Breast epithelium (tissue), 4 donors: ENCODE measurements around the gene TFDP3. TPM values are rescaled to one million over a fixed set of nuclear protein-coding genes. Genes with fewer than 3 reads are reported as not detected.

Source experiments
- DNase-seq, 2 donors: peaks; one replicate each; pipeline ENCODE4 v3.0.0-alpha.2; 2019; ENCODE audit warnings: low spot score in 2 of 2
- H3K27ac ChIP-seq, 2 donors: fragments of 200-600 bp; sonication (generic) in 1 of 2; one replicate each; pipeline ENCODE4 v1.5.1; 2016 to 2019; ENCODE audit warnings: mild to moderate bottlenecking in 1 of 2
- H3K27me3 ChIP-seq, 2 donors: fragments of 200-600 bp; sonication (generic) in 1 of 2; one replicate each; pipeline versions ENCODE4 v1.5.1 to v1.6.0; 2017 to 2019; ENCODE audit warnings: control low read depth in 1 of 2, mild to moderate bottlenecking in 1 of 2
- H3K36me3 ChIP-seq: fragments of 200-600 bp; one replicate; pipeline ENCODE4 v1.5.1; 2019
- H3K4me1 ChIP-seq, 2 donors: fragments of 200-600 bp; sonication (generic); one replicate each; pipeline ENCODE4 v1.5.1; 2016 to 2019; ENCODE audit warnings: control low read depth in 1 of 2
- H3K4me3 ChIP-seq, 3 donors: fragments of 200-600 bp; sonication (generic); 1 replicate in 2 of 3; 2 replicates in 1 of 3; pipeline ENCODE4 v1.5.1; 2016 to 2019; ENCODE audit warnings: mild to moderate bottlenecking in 3 of 3, moderate library complexity in 2 of 3
- H3K9me3 ChIP-seq, 2 donors: fragments of 200-600 bp; sonication (generic) in 1 of 2; one replicate each; pipeline ENCODE4 v1.5.1; 2016 to 2019; ENCODE audit warnings: control low read depth in 1 of 2
- POLR2A ChIP-seq: fragments of 450-650 bp; IDR thresholded peaks from one replicate; pipeline ENCODE4 v1.6.1; 2016; ENCODE audit warnings: antibody characterized with exemption, mild to moderate bottlenecking, moderate library complexity
- POLR2AphosphoS5 ChIP-seq, 3 donors: sonication (generic); formaldehyde crosslinking; IDR thresholded peaks; one replicate each; pipeline ENCODE4 v1.6.1; 2017; ENCODE audit warnings: antibody characterized with exemption in 3 of 3
- intact Hi-C: fragments of 100-400 bp; cut with DNase I; formaldehyde crosslinking; loops from one replicate; pipeline ENCODE4 v1.15.1; 2023; ENCODE audit warnings: low total_unique reads
- total RNA-seq, 3 donors: library from RNA; depleted of rRNA; stranded (reverse); fragments of >200 nt; gene quantifications; one replicate each; pipeline ENCODE4 v1.1.0, GENCODE V29; 2016
- TF ChIP-seq, protein P1 (sequence below), 3 donors: fragments of 450-650 bp; IDR thresholded peaks; one replicate each; pipeline ENCODE4 v1.5.1; 2016 to 2017; ENCODE audit warnings: antibody characterized with exemption in 3 of 3, mild to moderate bottlenecking in 3 of 3, moderate library complexity in 3 of 3

TFDP3 gene
- total RNA-seq, 3 donors from 2014 or later: not detected

GRCh38 chrX:133251204-133251603, 33.0 kb upstream of the TFDP3 start:
- Histone ChIP-seq H3K9me3 (peaks cover 16 to 27% of the 10 kb centered on the region in 2 donors), H3K4me3 (no peak overlapping the region), H3K36me3 (no peaks in the 10 kb centered on the region), H3K27me3 (peaks cover 0 to 20% of the 10 kb centered on the region in 2 donors), H3K4me1 (no peaks in the 10 kb centered on the region), H3K27ac (no peak overlapping the region)
- intact Hi-C loops: no loop called here
- DNase-seq: no peak
- TF ChIP-seq POLR2A (no peak), POLR2AphosphoS5 (IDR thresholded peaks at IDR 0.05) (no peak)

DNA sequence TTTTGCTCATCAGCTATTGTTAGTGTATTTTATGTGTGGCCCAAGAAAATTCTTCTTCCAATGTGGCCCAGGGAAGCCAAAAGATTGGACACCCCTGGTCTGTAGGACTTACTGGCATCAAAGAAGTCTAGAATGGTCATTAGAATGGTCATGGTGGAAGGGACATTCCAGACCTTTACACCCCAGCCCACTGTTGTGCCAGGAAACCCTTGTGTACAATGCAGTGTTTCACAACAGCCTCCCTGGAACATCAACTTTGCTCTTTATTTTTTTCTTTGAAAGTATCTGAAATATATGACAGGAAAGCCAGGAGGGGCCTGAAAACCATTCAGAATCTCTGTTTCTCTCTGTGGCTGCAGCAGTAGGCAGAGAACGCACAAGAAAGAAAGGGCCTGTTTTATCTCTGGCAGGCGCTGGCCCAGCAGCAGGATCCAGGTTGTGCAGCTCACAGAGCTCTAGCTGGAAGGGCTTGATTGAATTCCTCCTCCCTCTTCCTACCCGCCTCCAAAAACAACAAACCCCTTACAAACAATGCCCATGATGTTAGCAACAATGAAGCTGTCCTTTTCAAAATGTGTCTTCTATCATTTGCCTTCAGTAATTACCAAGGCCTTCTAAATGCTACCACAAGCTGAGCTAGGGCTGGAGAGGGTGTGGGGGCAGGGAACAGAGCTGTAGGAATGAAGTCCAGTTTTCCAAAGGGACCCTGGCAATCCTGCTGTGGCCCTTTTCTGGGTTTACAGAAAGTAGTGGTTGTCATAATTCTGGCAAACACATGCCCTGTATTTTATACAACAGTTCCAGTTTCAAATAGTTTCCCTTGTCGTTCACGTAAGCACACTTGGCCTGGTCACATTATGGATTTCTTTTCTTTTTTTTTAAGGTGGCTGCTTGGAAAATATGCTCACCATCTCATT, 32.3 kb upstream of the TFDP3 start:
- DNase-seq: no peak
- Histone ChIP-seq H3K27ac (no peak overlapping the region), H3K4me3 (no peak overlapping the region), H3K27me3 (peaks cover 0 to 16% of the 10 kb centered on the region in 2 donors), H3K4me1 (no peaks in the 10 kb centered on the region), H3K9me3 (peaks cover 24 to 34% of the 10 kb centered on the region in 2 donors), H3K36me3 (no peaks in the 10 kb centered on the region)
- no peak for TF ChIP-seq POLR2A
- intact Hi-C loops: no loop called here

- TF ChIP-seq POLR2AphosphoS5 (IDR thresholded peaks at IDR 0.05): no peak
- TF ChIP-seq, protein P1, sequence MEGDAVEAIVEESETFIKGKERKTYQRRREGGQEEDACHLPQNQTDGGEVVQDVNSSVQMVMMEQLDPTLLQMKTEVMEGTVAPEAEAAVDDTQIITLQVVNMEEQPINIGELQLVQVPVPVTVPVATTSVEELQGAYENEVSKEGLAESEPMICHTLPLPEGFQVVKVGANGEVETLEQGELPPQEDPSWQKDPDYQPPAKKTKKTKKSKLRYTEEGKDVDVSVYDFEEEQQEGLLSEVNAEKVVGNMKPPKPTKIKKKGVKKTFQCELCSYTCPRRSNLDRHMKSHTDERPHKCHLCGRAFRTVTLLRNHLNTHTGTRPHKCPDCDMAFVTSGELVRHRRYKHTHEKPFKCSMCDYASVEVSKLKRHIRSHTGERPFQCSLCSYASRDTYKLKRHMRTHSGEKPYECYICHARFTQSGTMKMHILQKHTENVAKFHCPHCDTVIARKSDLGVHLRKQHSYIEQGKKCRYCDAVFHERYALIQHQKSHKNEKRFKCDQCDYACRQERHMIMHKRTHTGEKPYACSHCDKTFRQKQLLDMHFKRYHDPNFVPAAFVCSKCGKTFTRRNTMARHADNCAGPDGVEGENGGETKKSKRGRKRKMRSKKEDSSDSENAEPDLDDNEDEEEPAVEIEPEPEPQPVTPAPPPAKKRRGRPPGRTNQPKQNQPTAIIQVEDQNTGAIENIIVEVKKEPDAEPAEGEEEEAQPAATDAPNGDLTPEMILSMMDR (IDR thresholded peaks at IDR 0.05): no peak
- TF ChIP-seq POLR2A: no peak
- H3K9me3 ChIP-seq: peaks cover 24 to 35% of the 10 kb centered on the region in 2 donors
- intact Hi-C loops: no loop called here
- H3K4me1 ChIP-seq: no peaks in the 10 kb centered on the region
- H3K27me3 ChIP-seq: peaks cover 0 to 21% of the 10 kb centered on the region in 2 donors
- no peak for DNase-seq
- H3K27ac ChIP-seq: no peak overlapping the region
- H3K4me3 ChIP-seq: no peak overlapping the region
- no peaks in the 10 kb centered on the region for H3K36me3 ChIP-seq
Observed at GRCh38 chrX:133249266-133250058, 31.3 kb upstream of the TFDP3 start.

DNA sequence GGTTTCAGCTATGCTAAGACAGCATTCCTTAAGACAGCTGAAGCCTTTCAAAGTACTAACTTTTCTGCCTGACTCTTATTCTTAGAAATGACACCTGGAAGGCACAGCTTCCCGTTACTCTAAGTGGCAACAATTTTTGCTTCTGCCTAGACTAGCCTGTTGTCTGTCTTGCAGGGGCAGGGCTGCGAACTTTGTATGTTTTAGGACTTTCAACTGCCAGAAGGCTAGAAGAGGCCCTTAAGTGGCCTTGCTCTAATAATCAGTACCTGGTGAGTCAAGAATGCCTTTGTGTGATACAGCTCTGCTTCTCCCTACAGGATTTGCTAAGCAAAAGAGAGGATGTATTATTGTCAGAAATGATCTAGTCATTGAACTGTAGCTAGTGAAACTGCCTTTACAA, 30.0 kb upstream of the TFDP3 start:
- Histone ChIP-seq H3K4me1 (no peaks in the 10 kb centered on the region), H3K36me3 (no peaks in the 10 kb centered on the region), H3K27ac (no peak overlapping the region), H3K4me3 (no peak overlapping the region), H3K9me3 (peaks cover 24 to 35% of the 10 kb centered on the region in 2 donors), H3K27me3 (peaks cover 0 to 21% of the 10 kb centered on the region in 2 donors)
- intact Hi-C loops: no loop called here
- TF ChIP-seq POLR2AphosphoS5 (IDR thresholded peaks at IDR 0.05) (no peak), POLR2A (no peak)
- TF ChIP-seq, protein P1 (IDR thresholded peaks at IDR 0.05): no peak
- DNase-seq: no peak

- no peaks in the 10 kb centered on the region for H3K36me3 ChIP-seq
- H3K4me3 ChIP-seq: no peak overlapping the region
- H3K9me3 ChIP-seq: peaks cover 24 to 35% of the 10 kb centered on the region in 2 donors
- no peak overlapping the region for H3K27ac ChIP-seq
- no peaks in the 10 kb centered on the region for H3K4me1 ChIP-seq
- no peak for DNase-seq
- TF ChIP-seq POLR2A (no peak), POLR2AphosphoS5 (IDR thresholded peaks at IDR 0.05) (no peak)
- TF ChIP-seq, protein P1 (IDR thresholded peaks at IDR 0.05): no peak
- intact Hi-C loops: no loop called here
- H3K27me3 ChIP-seq: peaks cover 0 to 21% of the 10 kb centered on the region in 2 donors
Observed at GRCh38 chrX:133246921-133247320, 28.8 kb upstream of the TFDP3 start.
